CD1c-positive myeloid dendritic cell (primary cell): ENCODE measurements around the gene GABRG1.

Source experiments
- DNase-seq: peaks from one replicate; pipeline ENCODE4 v3.0.0-alpha.2; 2016; ENCODE audit errors: extremely low spot score

The GABRG1 gene

DNA sequence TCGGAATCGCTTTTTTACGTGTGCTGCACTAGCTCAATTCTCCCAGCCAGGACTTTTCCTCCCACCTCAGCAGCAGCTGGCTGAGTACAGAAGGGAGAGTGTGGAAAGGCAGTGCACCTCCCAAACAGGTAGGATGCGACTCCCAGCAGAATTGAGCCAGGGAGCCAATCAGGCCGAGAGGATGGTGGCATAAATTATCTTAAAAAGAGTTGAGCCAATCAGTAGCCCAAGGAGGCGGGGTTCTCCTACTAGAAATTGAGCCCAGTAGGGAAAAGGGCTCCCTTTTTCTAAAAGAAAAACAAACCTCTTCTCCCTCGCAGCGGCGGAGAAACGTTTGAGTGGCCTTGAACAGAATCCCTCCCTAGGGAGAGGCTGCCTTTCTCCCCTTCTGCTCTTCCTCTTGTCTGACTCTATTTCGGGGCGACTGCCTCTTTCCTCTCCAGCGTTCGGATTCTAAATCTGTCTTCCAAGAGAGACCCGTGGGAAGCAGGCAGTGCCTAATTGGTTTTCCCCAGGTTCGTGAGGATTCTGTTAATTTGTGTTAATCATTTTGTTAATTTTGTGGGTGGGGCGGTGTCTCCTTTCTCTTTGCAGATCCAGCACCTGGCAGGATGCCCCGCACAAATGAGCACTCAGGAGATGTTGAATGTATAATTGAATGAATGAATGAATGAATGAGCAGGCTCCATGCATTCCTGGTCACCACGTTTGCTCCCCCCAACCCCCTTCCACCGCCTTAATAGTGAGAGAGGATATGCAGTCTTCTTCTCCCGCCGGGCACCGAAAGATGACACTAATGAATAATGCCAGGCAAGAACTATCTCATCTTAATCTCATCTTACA is at the start of gene GABRG1:
Gene GABRG1 (minus strand): TSS at position 142 of the 843 bp plus-strand sequence. CDS start 141 bp downstream, at position 1.
- DNase-seq, result no peak

DNA sequence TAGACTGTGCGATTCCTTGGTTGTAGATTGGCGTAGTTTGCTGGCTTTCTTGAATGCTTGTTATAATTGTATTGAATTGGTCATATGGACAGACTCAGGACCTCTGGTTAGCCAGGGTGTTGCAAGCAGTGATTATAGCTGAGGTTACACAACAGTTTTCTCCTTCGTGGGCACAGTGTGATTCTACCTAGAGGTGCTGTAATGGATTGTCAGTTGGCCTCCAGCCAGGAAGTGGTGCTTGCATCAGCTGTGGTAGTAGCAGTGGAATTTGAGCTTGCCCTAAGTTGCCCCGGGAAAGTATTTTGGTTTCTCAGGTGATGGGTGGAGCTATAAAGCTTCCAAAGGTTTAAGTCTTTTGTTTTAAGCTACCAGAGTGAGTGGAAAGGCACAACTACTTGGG is 23.1 kb upstream of the GABRG1 start:
- no peak for DNase-seq

DNA sequence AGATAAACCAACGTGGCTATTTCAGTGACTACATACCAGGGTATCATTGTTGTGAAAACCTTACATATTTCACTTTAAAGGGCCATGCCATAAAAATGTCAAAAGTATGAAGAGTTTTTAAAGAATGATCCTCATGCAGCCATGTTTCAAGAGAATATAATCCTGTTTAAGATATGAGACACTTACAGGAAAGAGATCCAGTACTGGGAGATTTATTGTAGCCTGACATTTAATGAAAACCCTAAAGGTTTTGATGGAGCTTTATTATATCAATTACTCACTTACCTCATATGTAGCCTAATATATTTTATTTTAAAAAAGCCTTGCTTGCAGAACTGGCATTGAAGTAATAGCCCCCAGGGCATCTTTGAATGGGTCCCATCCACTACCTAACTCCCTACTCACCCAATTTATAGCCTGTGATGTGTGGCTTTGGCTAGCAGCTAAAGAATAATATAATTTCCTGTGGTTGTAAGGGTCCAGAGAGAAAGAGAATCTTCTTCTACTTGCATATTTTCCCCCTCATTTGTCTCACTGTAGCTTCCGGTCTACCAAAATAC is 7.7 kb upstream of the GABRG1 start:
- DNase-seq, result no peak

DNA sequence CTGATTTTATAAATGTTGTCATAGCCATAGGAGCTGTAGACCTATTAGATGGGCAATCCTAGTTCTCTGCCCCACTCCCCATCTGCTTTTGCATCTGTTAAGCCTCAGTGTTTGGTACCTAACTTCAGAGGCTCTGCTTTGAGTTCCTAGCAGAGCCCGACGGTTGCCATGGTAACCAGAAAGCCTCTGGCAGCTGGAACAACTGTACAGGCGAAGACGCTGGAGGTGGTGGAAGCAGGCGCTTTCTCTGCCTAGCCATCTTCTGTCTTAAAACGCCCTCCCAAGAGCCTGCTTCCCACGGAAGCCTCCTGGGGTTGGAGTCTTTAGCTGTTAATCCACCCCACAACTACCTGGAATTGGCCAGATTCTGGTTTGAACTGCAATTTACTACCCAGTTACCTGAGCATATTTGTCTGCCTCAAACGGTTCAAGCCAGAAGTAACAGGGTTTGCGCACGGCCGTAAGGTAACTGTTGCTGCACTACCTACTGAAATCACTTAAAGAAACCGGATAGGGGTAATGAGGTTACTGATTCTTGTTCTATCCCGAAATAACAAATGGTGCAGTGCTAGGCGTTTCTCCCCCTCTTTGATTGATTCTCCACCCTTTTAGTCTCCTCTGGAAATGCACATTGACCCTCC is 1.0 kb upstream of the GABRG1 start:
- DNase-seq, result no peak

- DNase-seq, result no peak
These were observed 42.2 kb downstream of the GABRG1 start for GRCh38 chr4:46081674-46082073.

DNA sequence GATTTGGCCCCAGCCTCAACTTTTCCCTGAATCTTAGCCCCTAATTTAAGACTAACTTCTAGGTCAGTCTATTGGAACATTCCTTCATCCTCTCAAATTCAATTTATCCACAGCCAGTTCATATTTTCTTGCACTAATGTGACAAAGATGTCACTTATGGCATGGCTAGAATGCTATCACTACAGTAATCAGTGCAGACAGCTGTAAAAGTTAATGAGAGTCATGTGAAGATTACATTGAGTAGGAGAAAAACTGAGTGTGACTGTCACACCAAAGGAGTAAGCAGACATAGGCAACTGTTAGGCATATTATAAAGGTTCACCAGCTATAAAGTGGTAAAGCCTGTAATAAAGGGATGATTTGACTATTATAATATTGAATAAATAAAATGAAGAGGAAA is 42.6 kb downstream of the GABRG1 start:
- no peak for DNase-seq

DNA sequence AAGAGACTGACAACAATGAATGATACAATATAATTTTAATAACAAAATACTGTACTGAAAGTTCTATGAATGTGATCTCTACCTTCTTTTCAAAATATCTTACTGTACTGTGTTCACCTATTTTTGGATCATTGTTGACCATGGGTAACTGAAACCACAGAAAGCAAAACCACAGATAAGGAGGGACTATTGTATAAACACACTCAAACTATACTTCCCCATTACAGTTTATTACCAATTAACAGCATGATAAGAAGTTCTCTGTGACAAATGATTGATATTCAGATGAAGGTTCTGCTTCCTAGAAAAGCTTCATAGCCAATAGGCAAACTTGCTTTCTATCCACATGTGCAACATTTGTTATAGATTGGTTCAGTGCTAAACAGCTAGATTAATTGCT is 50.1 kb downstream of the GABRG1 start:
- DNase-seq, result no peak

DNA sequence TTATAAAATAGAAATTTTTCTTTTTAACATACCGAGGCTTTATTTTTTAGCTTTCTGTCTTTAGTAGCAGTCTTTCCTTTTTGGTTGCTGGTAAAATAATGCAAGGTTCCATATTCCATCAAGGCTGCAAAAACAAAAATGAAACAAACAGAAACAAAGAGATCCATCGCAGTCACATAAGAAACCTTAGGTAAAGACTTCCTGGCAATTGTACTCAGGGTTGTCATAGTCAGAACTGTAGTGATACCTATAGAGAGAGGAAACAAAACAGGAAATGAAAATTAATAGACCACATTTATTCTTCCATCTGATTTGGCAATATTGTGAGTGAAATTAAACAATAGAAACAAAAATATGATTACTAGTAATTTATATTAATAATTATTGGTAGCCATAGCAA is 72.5 kb downstream of the GABRG1 start:
- no peak for DNase-seq

DNA sequence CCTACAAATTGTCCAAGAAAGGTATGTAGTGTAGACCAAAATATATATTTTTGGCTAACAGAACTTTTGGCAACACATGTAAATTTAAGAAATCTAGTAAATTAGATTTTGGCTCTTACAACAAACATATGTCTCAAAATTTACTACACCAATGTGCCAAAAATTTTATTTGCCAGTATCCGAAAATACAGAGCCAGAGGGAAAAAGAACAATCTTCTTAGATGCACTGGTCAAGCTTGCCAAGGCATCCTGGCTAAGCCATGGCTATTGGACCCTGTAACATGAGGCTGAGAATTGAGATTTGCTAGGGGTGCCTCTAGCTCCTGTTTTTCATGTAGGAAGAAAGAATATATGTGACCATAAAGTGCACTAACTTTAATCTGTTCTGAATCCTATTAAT is 91.8 kb downstream of the GABRG1 start:
- no peak for DNase-seq

- DNase-seq, result no peak
These were observed 107.5 kb downstream of the GABRG1 start for GRCh38 chr4:46016306-46016705.

GRCh38 chr4:45992728-45993127 is 131.1 kb downstream of the GABRG1 start:
- no peak for DNase-seq

GRCh38 chr4:45989775-45990174 is 134.1 kb downstream of the GABRG1 start:
- DNase-seq, result no peak

DNA sequence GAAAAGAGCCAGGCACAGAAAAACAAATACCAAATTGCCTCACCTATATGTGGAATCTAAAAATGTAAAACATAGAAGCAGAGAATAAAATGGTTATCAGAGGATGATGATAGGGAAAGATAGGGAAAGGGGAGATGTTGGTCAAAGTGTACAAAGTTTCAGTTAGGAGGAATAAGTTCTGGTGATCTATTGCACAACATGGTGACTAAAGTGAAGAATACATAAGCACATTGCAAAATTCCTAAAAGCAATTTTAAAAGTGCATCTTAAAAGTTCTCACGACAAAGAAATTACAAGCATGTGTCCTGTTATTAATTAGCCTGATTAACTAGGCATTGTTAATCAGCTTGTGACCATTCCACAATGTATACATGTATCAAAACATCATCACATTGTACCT is 136.0 kb downstream of the GABRG1 start:
- no peak for DNase-seq
